Measurements from ENCODE around the gene ELFN2.

Gene ELFN2

DNA sequence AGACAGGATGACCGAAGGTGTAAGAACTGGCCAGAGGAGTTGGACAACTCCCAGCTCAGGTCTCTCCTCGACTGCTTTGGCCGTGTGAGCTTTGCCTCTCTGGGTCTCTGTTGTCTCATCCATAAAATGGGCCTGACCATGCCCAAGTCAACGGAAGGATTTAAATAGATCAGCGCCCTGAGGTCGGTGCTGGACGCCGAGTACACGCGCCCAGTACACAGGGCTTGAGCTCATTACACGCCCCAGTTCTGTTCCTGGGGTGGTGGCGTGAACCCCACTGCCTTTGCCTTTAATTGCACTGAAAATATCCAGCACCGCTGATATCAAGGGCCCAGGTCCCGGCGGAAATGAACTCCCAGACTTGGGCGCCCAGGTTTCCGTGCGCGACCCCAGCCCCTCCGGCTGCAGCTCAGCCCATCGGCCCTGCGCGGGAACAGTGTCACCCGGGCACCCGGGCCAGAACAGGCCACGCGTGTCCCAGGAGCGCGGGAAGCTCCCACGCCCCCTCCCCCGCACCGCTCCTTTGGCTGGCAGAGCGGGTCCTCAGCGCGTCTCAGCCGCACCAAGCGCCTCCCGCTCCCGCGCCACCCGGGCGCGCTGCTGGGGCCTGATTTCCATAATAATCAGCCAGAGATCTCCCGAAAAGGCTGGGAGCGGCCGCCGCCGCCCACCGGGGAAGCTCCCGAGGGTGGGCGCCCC lies 102.8 kb downstream of the ELFN2 start:
- H3K9me3 ChIP-seq (ENCODE audit: control insufficient read depth, insufficient read depth, low read length) = no peaks in the 10 kb centered on the region
- H3K4me1 ChIP-seq (ENCODE audit: control insufficient read depth, insufficient read depth, low read length) = no peaks in the 10 kb centered on the region
- H3K9ac ChIP-seq (ENCODE audit: low read depth, low read length) = no peak overlapping the region
- H3K27me3 ChIP-seq (ENCODE audit: control insufficient read depth, insufficient read depth, low read length) = peaks cover 29% of the 10 kb centered on the region
- H3K4me3 ChIP-seq (ENCODE audit: low read depth, low read length) = peak overlapping the region; percentile 48
- no peaks in the 10 kb centered on the region for H3K36me3 ChIP-seq (ENCODE audit: control insufficient read depth, insufficient read depth, low read length)

DNA sequence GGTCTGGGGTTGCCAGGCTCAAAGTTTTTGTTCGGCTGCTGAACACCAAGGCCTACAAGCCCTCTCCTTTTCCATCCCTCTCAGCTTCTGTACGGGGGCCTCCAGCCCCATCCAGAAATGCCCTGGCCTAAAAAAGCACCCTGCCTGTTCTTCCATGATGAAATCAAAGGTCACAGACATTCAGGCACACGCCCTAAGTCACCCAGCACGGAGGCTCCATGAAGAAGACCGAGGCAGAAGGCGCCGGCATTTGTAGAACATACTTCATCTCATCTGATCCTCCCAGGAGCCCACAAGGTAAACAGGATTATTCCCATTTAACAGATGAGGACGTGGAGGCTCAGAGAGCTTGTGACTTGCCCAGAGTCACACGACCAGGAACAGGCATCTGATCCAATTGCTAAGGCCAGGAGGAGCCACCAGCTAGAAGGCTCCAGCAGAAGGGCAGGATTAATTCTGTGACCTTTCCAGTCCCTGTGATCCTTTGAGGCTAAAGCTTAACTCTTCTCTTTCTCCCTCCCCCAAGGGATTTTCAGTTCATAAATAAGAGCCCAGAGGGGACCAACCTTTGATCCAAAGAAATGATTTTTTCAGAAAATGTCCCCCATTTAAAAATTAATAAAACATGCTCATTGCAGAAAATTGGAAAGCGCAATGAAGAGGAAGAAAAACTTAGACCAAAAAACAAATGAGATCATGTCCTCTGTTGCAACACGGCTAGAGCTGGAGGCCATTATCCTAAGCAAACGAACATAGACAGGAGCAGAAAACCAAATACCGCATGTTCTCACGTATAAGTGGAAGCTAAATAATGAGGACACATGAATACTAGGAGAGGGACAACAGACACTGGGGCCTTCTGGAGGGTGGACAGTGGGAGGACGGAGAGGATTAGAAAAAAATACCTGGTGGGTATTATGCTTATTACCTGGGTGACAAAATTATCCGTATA lies 106.3 kb downstream of the ELFN2 start:
- no peak overlapping the region for H3K4me3 ChIP-seq (ENCODE audit: low read depth, low read length)
- H3K9me3 ChIP-seq (ENCODE audit: control insufficient read depth, insufficient read depth, low read length) = no peaks in the 10 kb centered on the region
- no peak overlapping the region for H3K9ac ChIP-seq (ENCODE audit: low read depth, low read length)
- H3K4me1 ChIP-seq (ENCODE audit: control insufficient read depth, insufficient read depth, low read length) = no peaks in the 10 kb centered on the region
- no peaks in the 10 kb centered on the region for H3K36me3 ChIP-seq (ENCODE audit: control insufficient read depth, insufficient read depth, low read length)
- peaks cover 22% of the 10 kb centered on the region for H3K27me3 ChIP-seq (ENCODE audit: control insufficient read depth, insufficient read depth, low read length)

DNA sequence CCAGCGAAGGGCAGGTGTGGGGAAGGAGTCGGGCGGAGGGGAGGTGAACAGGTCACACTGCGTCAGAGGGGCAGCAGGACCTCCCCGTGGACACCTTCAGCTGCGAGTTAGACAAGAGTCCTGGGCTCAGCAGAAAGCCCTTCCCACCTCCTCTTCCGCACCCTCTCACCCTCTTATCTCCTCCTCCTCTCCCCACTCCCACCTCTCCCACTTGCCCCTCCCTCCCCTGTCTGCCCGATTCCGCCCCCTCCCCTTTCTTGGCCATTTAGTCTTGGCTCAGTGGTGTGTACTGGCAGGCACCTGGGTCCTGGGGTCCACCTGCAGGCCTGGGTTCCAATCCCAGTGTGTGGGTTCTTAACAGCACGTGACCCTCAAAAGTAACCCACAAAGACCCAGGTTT lies 107.8 kb downstream of the ELFN2 start:
- Histone ChIP-seq H3K4me1 (ENCODE audit: control insufficient read depth, insufficient read depth, low read length) (no peaks in the 10 kb centered on the region), H3K36me3 (ENCODE audit: control insufficient read depth, insufficient read depth, low read length) (no peaks in the 10 kb centered on the region), H3K9me3 (ENCODE audit: control insufficient read depth, insufficient read depth, low read length) (no peaks in the 10 kb centered on the region), H3K27me3 (ENCODE audit: control insufficient read depth, insufficient read depth, low read length) (peaks cover 17% of the 10 kb centered on the region), H3K9ac (ENCODE audit: low read depth, low read length) (no peak overlapping the region), H3K4me3 (ENCODE audit: low read depth, low read length) (no peak overlapping the region)

DNA sequence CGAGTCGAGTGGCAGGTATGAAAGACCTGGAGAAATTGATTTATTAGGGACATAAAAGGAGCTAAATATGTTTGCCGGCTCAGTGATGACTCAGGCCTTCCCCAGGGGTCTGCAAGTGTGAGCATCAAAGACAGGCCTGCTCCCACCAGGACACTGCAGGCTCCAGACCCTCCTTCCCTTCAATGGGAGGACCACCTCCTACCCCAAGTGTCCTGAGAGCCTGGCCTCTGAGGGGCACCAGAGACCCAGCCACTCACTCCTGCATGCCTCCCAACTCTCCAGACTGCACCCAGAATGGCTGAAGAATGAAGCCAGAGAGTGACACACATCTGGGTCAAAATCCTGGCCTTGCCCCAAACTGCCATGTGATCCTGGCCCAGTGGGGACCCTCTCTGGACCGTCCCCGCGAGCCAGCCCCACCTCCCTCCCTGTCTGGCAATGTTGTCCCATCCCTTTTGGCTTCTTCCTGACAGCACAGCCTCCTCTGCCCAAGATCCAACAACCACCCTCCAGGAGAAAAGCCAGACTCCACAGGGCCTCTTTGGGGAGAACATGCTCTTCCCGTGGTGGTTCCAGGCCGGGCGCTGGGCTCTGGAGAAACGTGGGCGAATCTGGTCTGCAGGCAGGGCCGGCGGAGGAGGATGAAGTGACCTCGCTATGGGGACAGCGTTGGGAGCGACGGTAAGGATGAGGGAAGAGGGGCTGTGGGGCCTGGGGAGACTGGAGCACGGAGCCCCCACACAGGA lies 108.7 kb downstream of the ELFN2 start:
- Histone ChIP-seq H3K36me3 (ENCODE audit: control insufficient read depth, insufficient read depth, low read length) (no peaks in the 10 kb centered on the region), H3K9me3 (ENCODE audit: control insufficient read depth, insufficient read depth, low read length) (no peaks in the 10 kb centered on the region), H3K4me1 (ENCODE audit: control insufficient read depth, insufficient read depth, low read length) (no peaks in the 10 kb centered on the region), H3K4me3 (ENCODE audit: low read depth, low read length) (no peak overlapping the region), H3K9ac (ENCODE audit: low read depth, low read length) (no peak overlapping the region), H3K27me3 (ENCODE audit: control insufficient read depth, insufficient read depth, low read length) (peaks cover 8% of the 10 kb centered on the region)
